A673 (cell line): Measurements from ENCODE around the gene ANLN.

Experiments used
- CTCF ChIP-seq: fragments of 300-800, 200-600 bp; sonication (generic); conservative IDR thresholded peaks from 2 replicates; pipeline ENCODE4 v1.5.1; 2017; ENCODE audit warnings: low read depth, mild to moderate bottlenecking, antibody characterized with exemption, low read length, moderate library complexity, mixed read lengths
- EZH2 ChIP-seq: fragments of 200-600 bp; sonication (generic); IDR thresholded peaks from 2 replicates; pipeline ENCODE4 v1.6.1; 2017; ENCODE audit warnings: borderline replicate concordance, low read depth, mild to moderate bottlenecking, mixed read lengths, antibody characterized with exemption, low read length; ENCODE audit not compliant: poor library complexity, severe bottlenecking

GRCh38 chr7:36396150-36396549 lies 6.5 kb downstream of the ANLN start:
- TF ChIP-seq CTCF (no peak), EZH2 (no peak)
